ENCODE results near the gene TMEM167A.
A peak's percentile ranks its signal among the peaks of the same experiment; 100 is the strongest.
"Not testable (repeated sequence)": the region's sequence is repeated elsewhere in the genome, so short reads cannot be mapped to it uniquely, and the experiment has no call there.

TMEM167A gene

DNA sequence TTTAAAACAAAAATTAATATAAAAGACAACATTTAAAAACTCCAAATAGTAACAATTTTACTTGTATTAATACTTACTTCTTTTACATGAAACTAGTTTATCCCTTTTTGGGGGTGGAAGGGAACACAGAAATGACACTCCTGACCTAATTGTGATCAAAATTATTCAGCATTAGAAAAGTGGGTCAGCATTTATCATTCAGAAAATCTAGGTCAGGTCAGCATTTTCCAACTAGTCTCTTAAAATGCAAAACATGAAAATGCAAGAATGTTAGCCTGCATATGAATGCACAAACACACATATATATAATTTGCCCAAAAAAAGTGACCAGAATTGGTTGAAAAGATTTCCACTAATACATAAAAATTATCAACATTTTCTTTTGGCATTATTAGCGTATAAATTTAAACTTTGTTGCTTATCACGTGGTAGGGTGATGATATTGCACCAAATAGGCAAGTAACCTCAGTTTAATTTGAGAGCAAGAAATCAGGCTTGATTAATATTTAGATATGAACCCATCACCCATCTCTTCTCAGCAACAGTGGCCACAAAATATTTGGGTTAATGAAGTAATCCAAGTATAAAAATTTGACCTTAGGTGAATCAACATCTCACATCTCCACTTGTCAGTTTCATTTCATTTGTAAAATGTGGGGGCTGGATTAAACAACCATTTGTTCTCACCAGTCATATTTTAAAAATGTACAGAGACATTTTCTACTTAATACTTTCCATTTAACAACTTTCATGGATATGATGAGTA is 5.7 kb downstream of the TMEM167A start:
- H3K4me3 ChIP-seq (ENCODE audit: low read depth, low read length): no peak overlapping the region
- no peak for DNase-seq (ENCODE audit: low read depth)
- TF ChIP-seq, protein P1, sequence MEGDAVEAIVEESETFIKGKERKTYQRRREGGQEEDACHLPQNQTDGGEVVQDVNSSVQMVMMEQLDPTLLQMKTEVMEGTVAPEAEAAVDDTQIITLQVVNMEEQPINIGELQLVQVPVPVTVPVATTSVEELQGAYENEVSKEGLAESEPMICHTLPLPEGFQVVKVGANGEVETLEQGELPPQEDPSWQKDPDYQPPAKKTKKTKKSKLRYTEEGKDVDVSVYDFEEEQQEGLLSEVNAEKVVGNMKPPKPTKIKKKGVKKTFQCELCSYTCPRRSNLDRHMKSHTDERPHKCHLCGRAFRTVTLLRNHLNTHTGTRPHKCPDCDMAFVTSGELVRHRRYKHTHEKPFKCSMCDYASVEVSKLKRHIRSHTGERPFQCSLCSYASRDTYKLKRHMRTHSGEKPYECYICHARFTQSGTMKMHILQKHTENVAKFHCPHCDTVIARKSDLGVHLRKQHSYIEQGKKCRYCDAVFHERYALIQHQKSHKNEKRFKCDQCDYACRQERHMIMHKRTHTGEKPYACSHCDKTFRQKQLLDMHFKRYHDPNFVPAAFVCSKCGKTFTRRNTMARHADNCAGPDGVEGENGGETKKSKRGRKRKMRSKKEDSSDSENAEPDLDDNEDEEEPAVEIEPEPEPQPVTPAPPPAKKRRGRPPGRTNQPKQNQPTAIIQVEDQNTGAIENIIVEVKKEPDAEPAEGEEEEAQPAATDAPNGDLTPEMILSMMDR (conservative IDR thresholded peaks at IDR 0.05; ENCODE audit: low read depth, low read length): no peak

DNA sequence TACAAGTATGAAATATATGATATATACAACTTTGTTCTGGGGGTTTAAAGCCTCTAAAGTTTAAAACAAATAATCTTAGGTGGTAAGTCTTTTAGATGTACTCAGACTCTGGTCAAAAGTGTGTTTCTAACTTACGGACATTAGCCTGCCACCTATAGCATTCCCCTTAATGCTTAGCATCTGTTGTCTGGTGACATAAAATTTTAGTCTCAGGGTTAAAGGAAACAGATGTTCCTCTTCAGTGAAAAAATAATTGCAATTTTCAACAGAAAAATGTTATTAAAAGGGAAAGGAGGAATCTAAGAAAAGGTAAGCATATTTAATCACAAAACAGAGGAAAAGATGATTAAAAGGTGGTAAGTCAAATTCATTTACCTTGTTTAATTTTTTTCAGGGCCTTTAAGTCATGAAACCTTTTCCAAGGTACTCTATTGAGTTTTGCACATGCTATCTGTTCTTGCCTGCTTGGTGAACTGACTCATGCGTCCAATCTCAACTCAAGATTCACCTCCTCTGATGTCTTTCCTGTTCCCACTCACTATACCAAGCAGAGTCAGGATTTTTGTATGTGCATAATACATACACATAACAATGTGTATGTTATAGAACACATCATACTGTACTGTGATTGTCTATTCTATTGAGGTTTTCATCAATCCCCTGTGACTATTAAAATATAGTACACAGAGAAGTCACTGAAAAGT is 7.9 kb downstream of the TMEM167A start:
- no peak overlapping the region for H3K4me3 ChIP-seq (ENCODE audit: low read depth, low read length)
- DNase-seq (ENCODE audit: low read depth): peak; percentile 28
- TF ChIP-seq, protein P1 (conservative IDR thresholded peaks at IDR 0.05; ENCODE audit: low read depth, low read length): no peak

DNA sequence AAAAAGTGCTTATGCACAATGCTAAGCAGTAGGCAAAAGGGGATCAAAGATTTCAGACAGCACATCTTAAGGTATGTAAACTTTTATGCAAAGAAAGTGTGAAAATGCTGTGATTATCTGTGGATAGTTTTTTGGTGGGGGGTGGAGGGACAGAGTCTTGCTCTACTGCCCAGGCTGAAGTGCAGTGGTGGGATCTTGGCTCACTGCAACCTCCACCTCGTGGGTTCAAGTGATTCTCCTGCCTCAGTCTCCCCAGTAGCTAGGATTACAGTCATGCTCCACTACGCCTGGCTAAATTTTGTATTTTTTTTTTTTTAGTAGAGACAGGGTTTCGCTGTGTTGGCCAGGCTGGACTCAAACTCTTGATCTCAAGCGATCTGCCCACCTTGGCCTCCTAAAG is 9.8 kb downstream of the TMEM167A start:
- not testable (repeated sequence) for DNase-seq (ENCODE audit: low read depth); H3K4me3 ChIP-seq (ENCODE audit: low read depth, low read length)

DNA sequence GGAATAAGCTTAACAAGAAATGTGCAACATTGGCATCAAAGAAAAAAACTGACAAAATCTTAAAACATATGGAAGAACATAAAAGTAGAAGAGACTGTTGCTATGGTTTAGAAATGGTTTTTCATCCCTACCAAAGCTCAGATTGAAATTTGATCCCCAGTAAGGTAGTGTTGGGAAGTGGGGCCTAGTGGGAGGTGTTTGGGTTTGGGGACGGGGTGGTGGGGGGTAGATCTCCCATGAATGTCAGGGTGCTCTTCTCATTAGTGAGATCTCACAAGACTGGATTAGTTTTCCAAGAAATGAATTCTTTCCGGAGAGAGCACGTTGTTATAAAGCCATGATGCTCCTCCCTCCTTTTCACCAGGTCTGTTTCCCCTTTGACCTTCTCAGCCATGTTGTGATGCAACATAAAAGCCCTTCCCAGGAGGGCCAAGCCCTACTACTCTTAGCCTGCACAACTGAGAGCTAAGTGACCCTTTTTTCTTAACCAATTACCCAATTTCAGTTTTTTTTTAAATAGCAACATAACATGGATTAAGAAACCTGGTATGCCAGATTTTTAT is 10.6 kb downstream of the TMEM167A start:
- TF ChIP-seq, protein P1 (conservative IDR thresholded peaks at IDR 0.05; ENCODE audit: low read depth, low read length): no peak
- H3K4me3 ChIP-seq (ENCODE audit: low read depth, low read length): no peak overlapping the region

DNA sequence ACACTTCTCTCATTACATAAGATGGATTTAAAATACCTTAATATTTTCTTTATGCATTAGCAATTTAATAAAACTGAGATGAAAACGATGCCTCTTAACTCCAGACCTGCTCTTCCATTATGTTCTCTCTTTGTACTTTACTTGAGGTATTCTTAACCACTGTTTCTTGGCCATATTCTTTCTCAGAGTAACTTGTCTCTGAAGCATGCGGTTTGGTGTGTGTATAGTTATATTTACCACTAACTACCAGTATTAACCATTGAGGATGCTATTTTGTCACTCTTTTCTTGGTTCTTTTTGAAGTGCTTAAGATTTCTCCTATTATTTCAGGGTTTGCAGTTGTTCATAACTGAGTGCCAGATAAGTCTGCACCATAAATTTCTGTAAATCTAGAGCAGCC is 17.9 kb downstream of the TMEM167A start:
- no peak overlapping the region for H3K4me3 ChIP-seq (ENCODE audit: low read depth, low read length)
- no peak for DNase-seq (ENCODE audit: low read depth)
- TF ChIP-seq, protein P1 (conservative IDR thresholded peaks at IDR 0.05; ENCODE audit: low read depth, low read length): no peak

More for the DNA sequence above, 10.6 kb downstream of the TMEM167A start:
- DNase-seq (ENCODE audit: low read depth): no peak

DNA sequence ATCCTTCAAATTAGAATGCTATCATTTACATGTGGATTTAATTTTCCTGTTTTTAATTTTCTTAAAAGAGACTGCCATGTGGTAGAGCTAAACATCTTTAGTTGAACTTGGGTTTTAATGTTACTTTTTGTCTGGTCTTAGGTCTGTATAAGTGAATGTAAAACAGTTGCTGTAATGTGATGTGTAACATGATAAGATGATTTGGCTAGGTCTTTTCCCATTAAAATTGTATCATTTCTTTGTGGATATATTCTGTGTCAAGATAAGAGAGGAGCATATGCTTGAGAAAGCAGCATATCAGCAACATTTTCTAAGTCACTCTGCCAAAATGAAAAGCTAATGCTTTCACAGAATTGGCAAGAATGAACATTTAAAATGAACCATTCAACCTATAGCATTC is 18.5 kb downstream of the TMEM167A start:
- TF ChIP-seq, protein P1 (conservative IDR thresholded peaks at IDR 0.05; ENCODE audit: low read depth, low read length): no peak
- DNase-seq (ENCODE audit: low read depth): no peak
- H3K4me3 ChIP-seq (ENCODE audit: low read depth, low read length): no peak overlapping the region

DNA sequence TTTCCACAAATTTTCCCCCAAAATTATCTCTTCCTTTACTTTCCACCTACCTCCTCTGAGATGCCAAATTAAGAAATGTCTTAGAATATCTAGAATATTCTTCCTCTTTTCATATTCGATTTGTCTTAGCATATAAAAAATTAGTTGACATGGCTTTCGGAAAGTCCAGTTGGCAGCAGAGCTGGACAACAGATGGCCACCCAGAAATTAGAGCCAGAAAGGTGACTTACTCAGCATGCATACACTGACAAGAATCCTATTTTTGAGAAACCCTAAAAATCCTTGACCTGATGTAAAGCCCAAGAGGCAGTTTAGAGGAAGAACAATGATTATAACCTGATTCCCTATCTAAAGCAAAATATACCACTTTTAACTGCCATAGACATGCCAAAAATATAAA is 22.0 kb downstream of the TMEM167A start:
- TF ChIP-seq, protein P1 (conservative IDR thresholded peaks at IDR 0.05; ENCODE audit: low read depth, low read length): no peak

More for the DNA sequence above, 22.0 kb downstream of the TMEM167A start:
- H3K4me3 ChIP-seq (ENCODE audit: low read depth, low read length): no peak overlapping the region
- DNase-seq (ENCODE audit: low read depth): no peak

Measured in choroid plexus epithelial cell (primary cell).